Bone marrow (tissue), 2 donors: ENCODE measurements around the gene CD58.
A peak's percentile ranks its signal among the peaks of the same experiment; 100 is the strongest.

Experiments used
- DNase-seq, 2 donors: peaks; one replicate each; lab custom pipeline; 2025; lab: John Stamatoyannopoulos, UW

CD58 gene

GRCh38 chr1:116493484-116494352, 77.1 kb downstream of the CD58 start:
- no peak for DNase-seq

GRCh38 chr1:116493036-116493435, 77.8 kb downstream of the CD58 start:
- no peak for DNase-seq

- no peak for DNase-seq
Measured at GRCh38 chr1:116492358-116492811, 78.4 kb downstream of the CD58 start.

- DNase-seq = no peak
Measured at GRCh38 chr1:116491700-116492357, 79.0 kb downstream of the CD58 start.

- no peak for DNase-seq
Measured at GRCh38 chr1:116490588-116490987, 80.2 kb downstream of the CD58 start.

- DNase-seq = no peak
Measured at GRCh38 chr1:116489231-116489697, 81.6 kb downstream of the CD58 start.

GRCh38 chr1:116488071-116488470, 82.8 kb downstream of the CD58 start:
- DNase-seq = no peak

- DNase-seq = no peak
Measured at GRCh38 chr1:116487583-116487982, 83.2 kb downstream of the CD58 start.

GRCh38 chr1:116487031-116487430, 83.8 kb downstream of the CD58 start:
- DNase-seq = no peak

- no peak for DNase-seq
Measured at GRCh38 chr1:116486424-116486823, 84.4 kb downstream of the CD58 start.

- no peak for DNase-seq
Measured at GRCh38 chr1:116485976-116486375, 84.8 kb downstream of the CD58 start.

- peak; percentile 25 to 61 for DNase-seq
Measured at GRCh38 chr1:116485071-116485735, 85.6 kb downstream of the CD58 start.

GRCh38 chr1:116483481-116484309, 87.1 kb downstream of the CD58 start:
- DNase-seq = no peak

- no peak for DNase-seq
Measured at GRCh38 chr1:116482490-116482889, 88.3 kb downstream of the CD58 start.

GRCh38 chr1:116481934-116482333, 88.9 kb downstream of the CD58 start:
- no peak for DNase-seq

- no peak for DNase-seq
Measured at GRCh38 chr1:116478621-116479020, 92.2 kb downstream of the CD58 start.

- DNase-seq = no peak
Measured at GRCh38 chr1:116477429-116477828, 93.4 kb downstream of the CD58 start.

- DNase-seq = no peak
Measured at GRCh38 chr1:116476321-116476720, 94.5 kb downstream of the CD58 start.

GRCh38 chr1:116475850-116476218, 95.0 kb downstream of the CD58 start:
- DNase-seq = no peak

- no peak for DNase-seq
Measured at GRCh38 chr1:116474921-116475849, 95.6 kb downstream of the CD58 start.
